HepG2 (cell line): Measurements from ENCODE around the gene SH2D6. TPM values are rescaled to one million over a fixed set of nuclear protein-coding genes. Genes with fewer than 3 reads are reported as not detected.

Experiments
- CBX1 ChIP-seq: IDR thresholded peaks from one replicate; pipeline ENCODE4 v1.6.1; 2016; ENCODE audit warnings: antibody characterized with exemption, low read depth
- DNMT1 ChIP-seq: sonication (generic); formaldehyde crosslinking; IDR thresholded peaks from 2 replicates; pipeline ENCODE4 v1.5.1; 2020; ENCODE audit warnings: mild to moderate bottlenecking, missing genetic modification reagents
- ERF ChIP-seq: IDR thresholded peaks from 2 replicates; pipeline ENCODE4 v1.6.1; 2018; ENCODE audit warnings: missing biosample characterization, missing genetic modification reagents
- FOSL2 ChIP-seq: sonication (generic); formaldehyde crosslinking; IDR thresholded peaks from 2 replicates; pipeline ENCODE4 v1.4.0; 2020; ENCODE audit warnings: missing genetic modification reagents
- FOXA1 ChIP-seq, 2 experiments: fragments of 450-650 bp in 1 of 2; sonication (generic) in 1 of 2; formaldehyde crosslinking in 1 of 2; IDR thresholded peaks; 2 replicates each; pipeline versions ENCODE4 v1.4.0 to v1.6.1; 2016 to 2020; ENCODE audit warnings: missing genetic modification reagents in 1 of 2
- HDAC2 ChIP-seq: sonication (generic); formaldehyde crosslinking; IDR thresholded peaks from 2 replicates; pipeline ENCODE4 v1.4.0; 2020; ENCODE audit warnings: missing genetic modification reagents
- HIVEP1 ChIP-seq: sonication (generic); formaldehyde crosslinking; IDR thresholded peaks from 2 replicates; pipeline ENCODE4 v1.4.0; 2020; ENCODE audit warnings: mild to moderate bottlenecking, missing genetic modification reagents
- HOXA5 ChIP-seq: sonication (generic); formaldehyde crosslinking; IDR thresholded peaks from 2 replicates; pipeline ENCODE4 v1.4.0; 2020; ENCODE audit warnings: missing genetic modification reagents
- IKZF1 ChIP-seq: fragments of 450-650 bp; IDR thresholded peaks from 2 replicates; pipeline ENCODE4 v1.7.1; 2016
- MAZ ChIP-seq, 2 experiments: sonication (generic) in 1 of 2; formaldehyde crosslinking in 1 of 2; IDR thresholded peaks; 2 replicates each; pipeline versions ENCODE4 v1.5.0 to v1.6.1; 2012 to 2020; ENCODE audit warnings: low read depth in 2 of 2, mild to moderate bottlenecking in 2 of 2, borderline replicate concordance in 1 of 2, improper control_type of control experiment in 1 of 2, low read length in 1 of 2, missing genetic modification reagents in 1 of 2, moderate library complexity in 1 of 2
- NCOA2 ChIP-seq: sonication (generic); formaldehyde crosslinking; IDR thresholded peaks from 2 replicates; pipeline ENCODE4 v1.8.0; 2022; ENCODE audit warnings: inconsistent platforms
- POGZ ChIP-seq: sonication (generic); formaldehyde crosslinking; IDR thresholded peaks from 2 replicates; pipeline ENCODE4 v1.4.0; 2020; ENCODE audit warnings: mild to moderate bottlenecking, missing genetic modification reagents
- RAD21 ChIP-seq: fragments of 450-650 bp; formaldehyde crosslinking; IDR thresholded peaks from 2 replicates; pipeline ENCODE4 v1.5.0; 2020; ENCODE audit warnings: mild to moderate bottlenecking
- SPEN ChIP-seq: sonication (generic); formaldehyde crosslinking; IDR thresholded peaks from 2 replicates; pipeline ENCODE4 v1.5.1; 2020; ENCODE audit warnings: low read depth, mild to moderate bottlenecking, missing genetic modification reagents
- ZFP62 ChIP-seq: sonication (generic); formaldehyde crosslinking; IDR thresholded peaks from 2 replicates; pipeline ENCODE4 v1.4.0; 2020; ENCODE audit warnings: missing genetic modification reagents
- ZMYM2 ChIP-seq: sonication (generic); formaldehyde crosslinking; IDR thresholded peaks from 2 replicates; pipeline ENCODE4 v1.8.0; 2022; ENCODE audit warnings: mild to moderate bottlenecking, missing genetic modification reagents
- ZNF614 ChIP-seq: IDR thresholded peaks from 2 replicates; pipeline ENCODE4 v1.6.1; 2018; ENCODE audit warnings: missing biosample characterization, missing genetic modification reagents, inconsistent platforms, borderline replicate concordance
- ZNF629 ChIP-seq: sonication (generic); formaldehyde crosslinking; conservative IDR thresholded peaks from 2 replicates; pipeline ENCODE4 v1.5.0; 2020; ENCODE audit warnings: missing genetic modification reagents
- ZNF703 ChIP-seq: sonication (generic); formaldehyde crosslinking; IDR thresholded peaks from 2 replicates; pipeline ENCODE4 v1.5.1; 2020; ENCODE audit warnings: missing genetic modification reagents, mild to moderate bottlenecking, moderate library complexity, borderline replicate concordance
- ZNF713 ChIP-seq: sonication (generic); formaldehyde crosslinking; IDR thresholded peaks from 2 replicates; pipeline ENCODE4 v1.4.0; 2020; ENCODE audit warnings: mild to moderate bottlenecking, missing genetic modification reagents
- ZNF83 ChIP-seq: sonication (generic); formaldehyde crosslinking; IDR thresholded peaks from 2 replicates; pipeline ENCODE4 v1.4.0; 2020; ENCODE audit warnings: missing genetic modification reagents, mild to moderate bottlenecking, borderline replicate concordance
- polyA plus RNA-seq, 8 experiments: library from polyadenylated mRNA; depleted of rRNA in 3 of 8; stranded (reverse) in 7 of 8; unstranded in 1 of 8; fragments of >200 nt; fragmentation: Illumina TruSeq in 4 of 8; extraction: Trizol in 4 of 8; gene quantifications; 2 replicates each; pipeline versions ENCODE4 v1.2.1 to v1.2.3, GENCODE V29; 2011 to 2016; ENCODE audit warnings: low read depth in 4 of 8, missing spikeins in 1 of 8, mixed read lengths in 1 of 8; ENCODE audit not compliant: insufficient read depth in 1 of 8
- total RNA-seq, 5 experiments: library from RNA; depleted of rRNA; stranded (reverse); fragments of >200 nt; fragmentation: Illumina TruSeq; extraction: Trizol; gene quantifications; 2 replicates each; pipeline ENCODE4 v1.2.3, GENCODE V29; 2016; ENCODE audit warnings: low read depth in 1 of 5
- TF ChIP-seq, protein P1 (sequence below): sonication (generic); formaldehyde crosslinking; IDR thresholded peaks from 2 replicates; pipeline ENCODE4 v1.8.1; 2023; ENCODE audit warnings: mild to moderate bottlenecking, missing genetic modification reagents, borderline replicate concordance
- TF ChIP-seq, protein P2 (sequence below): sonication (generic); formaldehyde crosslinking; IDR thresholded peaks from 2 replicates; pipeline ENCODE4 v1.4.0; 2020; ENCODE audit warnings: mild to moderate bottlenecking, missing genetic modification reagents
- TF ChIP-seq, protein P3 (sequence below): sonication (generic); formaldehyde crosslinking; IDR thresholded peaks from 2 replicates; pipeline ENCODE4 v1.8.0; 2022; ENCODE audit warnings: missing genetic modification reagents, low read depth, mild to moderate bottlenecking, borderline replicate concordance
- TF ChIP-seq, protein P4 (sequence below): sonication (generic); formaldehyde crosslinking; IDR thresholded peaks from 2 replicates; pipeline ENCODE4 v1.4.0; 2020; ENCODE audit warnings: mild to moderate bottlenecking, low read depth, missing genetic modification reagents
- TF ChIP-seq, protein P5 (sequence below): sonication (generic); formaldehyde crosslinking; IDR thresholded peaks from 2 replicates; pipeline ENCODE4 v1.9.0; 2022; ENCODE audit warnings: missing genetic modification reagents, mild to moderate bottlenecking, borderline replicate concordance
- TF ChIP-seq, protein P6 (sequence below): fragments of 450-650 bp; IDR thresholded peaks from 2 replicates; pipeline ENCODE4 v1.6.1; 2017

Gene SH2D6
- total and polyA plus RNA-seq, 2 of the 13 experiments (the other 11 are each of a cell fraction or from before 2014, with no cell fraction given), result 0.11 to 0.26 TPM

DNA sequence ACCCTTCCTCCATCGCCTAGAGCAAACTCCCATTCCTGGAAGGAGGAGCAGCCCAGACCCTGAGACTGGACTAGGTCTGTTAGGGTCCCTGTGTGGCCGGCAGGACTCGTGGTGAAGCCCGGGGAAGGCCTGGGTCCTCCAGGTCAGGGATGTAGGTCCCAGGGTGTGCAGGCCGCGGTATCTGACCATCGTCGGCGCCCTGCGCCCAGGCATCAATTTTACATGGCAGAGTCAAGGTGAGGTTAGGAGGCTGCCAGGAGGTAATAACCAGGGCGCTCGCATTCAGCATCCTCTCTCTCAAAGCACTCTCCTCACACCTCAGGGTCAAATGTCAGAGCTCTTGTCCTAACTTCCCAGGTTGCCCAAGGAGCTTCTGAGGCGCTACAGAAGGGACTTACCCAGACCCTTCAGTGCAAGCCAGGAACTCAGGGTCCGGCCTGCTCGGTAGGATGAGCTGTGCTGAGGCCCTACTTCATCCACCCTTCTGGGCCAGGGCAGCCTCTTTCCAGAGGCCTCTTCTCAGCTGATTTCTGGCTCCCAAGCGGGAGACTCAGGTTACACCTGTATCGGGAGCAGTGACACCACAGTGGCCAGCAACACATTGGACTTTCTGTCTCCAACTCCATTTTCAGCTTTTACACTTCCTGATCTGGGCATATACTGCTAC lies 628 bp downstream of the SH2D6 start (continued):
- TF ChIP-seq DNMT1, result no peak
- TF ChIP-seq, protein P1, sequence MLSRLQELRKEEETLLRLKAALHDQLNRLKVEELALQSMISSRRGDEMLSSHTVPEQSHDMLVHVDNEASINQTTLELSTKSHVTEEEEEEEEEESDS (CRISPR knock-in tag), result 0 out of 2 replicates have a peak, but pooled peaks have one; percentile 53
- TF ChIP-seq HOXA5 (CRISPR knock-in tag), result no peak
- TF ChIP-seq ZMYM2 (CRISPR knock-in tag), result no peak
- no peak for TF ChIP-seq ZNF614 (CRISPR knock-in tag)
- TF ChIP-seq FOXA1 (IDR thresholded peaks at IDR 0.05), result no peak
- no peak for TF ChIP-seq FOXA1 (CRISPR knock-in tag; IDR thresholded peaks at IDR 0.05)
- no peak for TF ChIP-seq ERF
- TF ChIP-seq ZNF83 (CRISPR knock-in tag), result 0 out of 2 replicates have a peak, but pooled peaks have one; percentile 29
- TF ChIP-seq HDAC2 (CRISPR knock-in tag), result no peak
- TF ChIP-seq, protein P2, sequence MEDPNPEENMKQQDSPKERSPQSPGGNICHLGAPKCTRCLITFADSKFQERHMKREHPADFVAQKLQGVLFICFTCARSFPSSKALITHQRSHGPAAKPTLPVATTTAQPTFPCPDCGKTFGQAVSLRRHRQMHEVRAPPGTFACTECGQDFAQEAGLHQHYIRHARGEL, result no peak
- no peak; the same call in 1 of the 2 replicates for TF ChIP-seq FOSL2 (CRISPR knock-in tag)
- no peak for TF ChIP-seq RAD21
- TF ChIP-seq, protein P3, sequence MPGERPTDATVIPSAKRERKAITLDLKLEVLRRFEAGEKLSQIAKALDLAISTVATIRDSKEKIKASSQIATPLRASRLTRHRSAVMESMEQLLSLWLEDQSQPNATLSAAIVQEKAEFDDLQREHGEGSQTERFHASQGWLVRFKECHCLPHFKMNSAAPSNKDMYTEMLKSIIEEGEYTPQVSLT (CRISPR knock-in tag), result no peak
- TF ChIP-seq, protein P4, sequence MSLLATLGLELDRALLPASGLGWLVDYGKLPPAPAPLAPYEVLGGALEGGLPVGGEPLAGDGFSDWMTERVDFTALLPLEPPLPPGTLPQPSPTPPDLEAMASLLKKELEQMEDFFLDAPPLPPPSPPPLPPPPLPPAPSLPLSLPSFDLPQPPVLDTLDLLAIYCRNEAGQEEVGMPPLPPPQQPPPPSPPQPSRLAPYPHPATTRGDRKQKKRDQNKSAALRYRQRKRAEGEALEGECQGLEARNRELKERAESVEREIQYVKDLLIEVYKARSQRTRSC (CRISPR knock-in tag), result no peak
- no peak for TF ChIP-seq POGZ
- TF ChIP-seq NCOA2 (CRISPR knock-in tag), result peak; percentile 22; the same call in 1 of the 2 replicates
- TF ChIP-seq ZNF629, result peak; percentile 59
- TF ChIP-seq, protein P5, sequence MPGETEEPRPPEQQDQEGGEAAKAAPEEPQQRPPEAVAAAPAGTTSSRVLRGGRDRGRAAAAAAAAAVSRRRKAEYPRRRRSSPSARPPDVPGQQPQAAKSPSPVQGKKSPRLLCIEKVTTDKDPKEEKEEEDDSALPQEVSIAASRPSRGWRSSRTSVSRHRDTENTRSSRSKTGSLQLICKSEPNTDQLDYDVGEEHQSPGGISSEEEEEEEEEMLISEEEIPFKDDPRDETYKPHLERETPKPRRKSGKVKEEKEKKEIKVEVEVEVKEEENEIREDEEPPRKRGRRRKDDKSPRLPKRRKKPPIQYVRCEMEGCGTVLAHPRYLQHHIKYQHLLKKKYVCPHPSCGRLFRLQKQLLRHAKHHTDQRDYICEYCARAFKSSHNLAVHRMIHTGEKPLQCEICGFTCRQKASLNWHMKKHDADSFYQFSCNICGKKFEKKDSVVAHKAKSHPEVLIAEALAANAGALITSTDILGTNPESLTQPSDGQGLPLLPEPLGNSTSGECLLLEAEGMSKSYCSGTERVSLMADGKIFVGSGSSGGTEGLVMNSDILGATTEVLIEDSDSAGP, result 0 out of 2 replicates have a peak, but pooled peaks have one; percentile 24
- TF ChIP-seq IKZF1, result no peak
- TF ChIP-seq ZFP62, result no peak
- TF ChIP-seq ZNF703, result no peak; the same call in 1 of the 2 replicates
- TF ChIP-seq CBX1, result no peak
- no peak for TF ChIP-seq ZNF713 (CRISPR knock-in tag)
- no peak for TF ChIP-seq MAZ (IDR thresholded peaks at IDR 0.05; ENCODE audit: borderline replicate concordance, low read depth, low read length)
- TF ChIP-seq MAZ (CRISPR knock-in tag; IDR thresholded peaks at IDR 0.05; ENCODE audit: low read depth), result no peak
- TF ChIP-seq, protein P6, sequence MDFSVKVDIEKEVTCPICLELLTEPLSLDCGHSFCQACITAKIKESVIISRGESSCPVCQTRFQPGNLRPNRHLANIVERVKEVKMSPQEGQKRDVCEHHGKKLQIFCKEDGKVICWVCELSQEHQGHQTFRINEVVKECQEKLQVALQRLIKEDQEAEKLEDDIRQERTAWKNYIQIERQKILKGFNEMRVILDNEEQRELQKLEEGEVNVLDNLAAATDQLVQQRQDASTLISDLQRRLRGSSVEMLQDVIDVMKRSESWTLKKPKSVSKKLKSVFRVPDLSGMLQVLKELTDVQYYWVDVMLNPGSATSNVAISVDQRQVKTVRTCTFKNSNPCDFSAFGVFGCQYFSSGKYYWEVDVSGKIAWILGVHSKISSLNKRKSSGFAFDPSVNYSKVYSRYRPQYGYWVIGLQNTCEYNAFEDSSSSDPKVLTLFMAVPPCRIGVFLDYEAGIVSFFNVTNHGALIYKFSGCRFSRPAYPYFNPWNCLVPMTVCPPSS, result no peak
- TF ChIP-seq HIVEP1 (CRISPR knock-in tag), result no peak
- TF ChIP-seq SPEN (CRISPR knock-in tag), result 0 out of 2 replicates have a peak, but pooled peaks have one; percentile 5
